Myocyte (in vitro differentiated cells): ENCODE data around the gene TEX14. TPM values are rescaled to one million over a fixed set of nuclear protein-coding genes. Genes with fewer than 3 reads are reported as not detected.
A peak's percentile ranks its signal among the peaks of the same experiment; 100 is the strongest.

Source experiments
- DNase-seq: peaks from one replicate; pipeline ENCODE4 v3.0.0-alpha.2; 2012; ENCODE audit warnings: low read depth
- total RNA-seq: library from RNA; depleted of rRNA; stranded (reverse); fragments of >200 nt; gene quantifications from 2 replicates; pipeline ENCODE4 v1.2.3, GENCODE V29; 2014

The TEX14 gene
- total RNA-seq, 1 donor from 2014 or later = 0.48 TPM

- DNase-seq = no peak
Observed at GRCh38 chr17:58530655-58531054, 161.2 kb downstream of the TEX14 start.

DNA sequence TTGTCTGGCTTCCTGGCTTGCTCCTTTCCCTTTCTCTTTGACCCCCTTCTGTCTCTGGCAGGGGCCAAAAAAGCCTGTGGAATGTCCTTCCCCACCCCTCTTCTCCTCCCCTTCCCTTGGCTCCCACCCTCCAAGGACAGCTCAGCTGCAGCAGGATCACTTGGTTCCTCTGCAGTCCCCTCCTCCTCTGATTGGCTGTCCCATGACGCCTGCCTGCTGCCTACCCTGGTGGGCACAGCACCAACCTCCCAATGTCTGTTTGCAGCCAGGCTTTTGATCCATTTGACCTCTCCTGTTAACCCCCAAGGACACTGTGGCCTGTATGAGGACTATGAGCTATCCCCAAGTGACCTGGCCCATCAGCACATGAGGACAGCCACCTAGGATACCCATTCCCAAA, 162.6 kb downstream of the TEX14 start:
- DNase-seq = no peak

GRCh38 chr17:58528443-58528842, 163.4 kb downstream of the TEX14 start:
- DNase-seq = no peak

DNA sequence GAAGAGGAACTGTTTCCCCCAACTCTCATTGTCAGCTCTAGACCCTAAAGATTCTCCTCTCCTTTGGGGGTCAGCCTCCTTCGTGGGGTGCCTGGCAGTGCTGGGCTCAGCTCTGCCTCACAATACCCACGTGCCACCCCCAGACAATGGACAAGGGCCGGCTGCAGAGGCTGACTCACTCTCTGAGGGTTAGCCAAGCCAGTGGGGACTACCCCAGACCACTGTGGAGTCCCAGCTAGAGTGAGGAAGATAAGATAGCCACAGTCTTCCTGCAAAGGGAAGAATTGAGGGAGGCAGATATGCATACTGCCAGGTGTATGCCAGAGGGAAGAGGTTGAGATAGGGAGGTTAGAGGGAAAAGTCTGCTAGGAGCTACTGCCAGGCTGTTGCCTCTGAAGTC, 163.9 kb downstream of the TEX14 start:
- DNase-seq = peak; percentile 69

GRCh38 chr17:58527306-58527705, 164.5 kb downstream of the TEX14 start:
- DNase-seq = no peak

DNA sequence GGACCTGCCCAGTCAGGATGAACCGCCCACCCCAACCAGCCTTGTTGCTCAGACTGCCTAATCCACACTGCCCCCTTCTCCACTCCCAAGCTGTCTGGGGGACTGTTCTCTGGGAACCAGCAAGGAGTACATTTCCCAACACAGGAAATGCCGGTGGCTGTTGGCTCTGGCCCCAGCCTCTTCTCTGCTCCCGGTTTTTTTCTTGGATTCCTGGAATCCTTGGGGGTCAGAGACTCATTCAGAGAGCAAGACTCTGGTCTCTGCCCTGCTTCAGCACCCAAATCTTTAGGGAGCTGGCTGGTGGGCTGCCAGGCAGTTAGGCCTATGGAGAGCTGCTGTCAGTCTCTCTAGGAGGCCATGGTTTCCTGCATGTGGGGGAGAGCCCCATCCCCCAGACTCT, 166.6 kb downstream of the TEX14 start:
- DNase-seq = peak; percentile 51

GRCh38 chr17:58521680-58522079, 170.2 kb downstream of the TEX14 start:
- DNase-seq = no peak

GRCh38 chr17:58520843-58521430, 170.9 kb downstream of the TEX14 start:
- peak; percentile 37 for DNase-seq

DNA sequence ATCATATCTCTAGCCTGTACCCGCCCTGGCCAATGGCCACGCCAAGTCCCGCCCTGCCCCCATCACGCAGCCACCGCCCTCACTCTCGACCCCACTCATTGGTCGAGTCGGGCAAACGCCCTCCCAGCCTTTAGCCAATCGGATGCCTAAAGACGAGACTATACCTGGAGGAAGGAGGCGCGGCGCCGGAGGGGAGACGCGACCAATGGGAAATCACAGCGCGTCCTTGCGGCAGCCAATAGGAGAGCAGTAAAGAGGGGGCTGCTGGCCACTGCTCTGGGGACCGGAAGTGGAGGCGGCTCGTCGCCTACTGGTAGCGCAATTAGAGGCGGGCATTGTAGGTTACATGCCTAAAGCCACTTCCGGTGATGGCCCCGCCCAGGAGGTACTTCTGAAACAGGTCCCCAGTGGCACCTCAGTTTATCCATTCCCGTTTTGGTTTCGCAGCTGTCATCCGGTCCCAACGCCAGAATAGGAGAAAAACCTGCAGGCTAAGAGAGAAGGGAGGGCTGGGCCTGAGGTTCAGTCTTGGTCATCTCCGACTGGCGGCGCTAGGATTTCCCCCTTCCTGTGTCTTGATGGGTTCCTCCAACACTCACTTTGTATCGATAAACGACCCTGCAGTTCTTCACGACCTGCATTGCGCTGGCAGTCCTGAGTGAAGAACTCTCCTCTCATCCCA, 173.8 kb downstream of the TEX14 start:
- peak; percentile 100 for DNase-seq

DNA sequence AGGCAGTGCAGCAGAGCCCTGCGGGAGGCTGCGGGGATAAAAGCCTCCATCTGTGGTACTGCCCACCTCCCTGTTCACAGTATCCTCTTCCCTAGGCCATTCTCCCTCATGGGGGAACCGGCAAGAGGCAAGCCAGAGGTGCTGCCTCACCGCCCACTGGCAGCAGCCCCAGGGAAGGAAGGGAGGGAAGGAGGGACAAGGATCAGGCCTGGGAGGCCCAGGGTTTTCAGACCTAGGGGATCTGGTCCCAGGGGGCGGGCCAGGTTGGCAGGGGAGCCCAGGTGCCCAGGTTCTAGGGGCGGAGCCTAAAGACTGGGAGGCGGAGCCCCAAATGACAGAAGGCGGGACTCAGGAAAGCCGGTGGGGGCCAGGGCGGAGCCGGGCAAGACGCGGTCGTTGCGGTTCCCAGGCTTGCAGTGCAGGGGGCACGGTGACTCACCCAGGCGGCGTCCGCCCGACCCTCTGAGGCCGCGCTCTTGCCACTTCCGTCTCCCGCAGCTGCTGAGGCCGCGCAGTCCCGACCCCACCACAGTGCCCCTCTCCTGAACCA, 174.4 kb downstream of the TEX14 start:
- no peak for DNase-seq

DNA sequence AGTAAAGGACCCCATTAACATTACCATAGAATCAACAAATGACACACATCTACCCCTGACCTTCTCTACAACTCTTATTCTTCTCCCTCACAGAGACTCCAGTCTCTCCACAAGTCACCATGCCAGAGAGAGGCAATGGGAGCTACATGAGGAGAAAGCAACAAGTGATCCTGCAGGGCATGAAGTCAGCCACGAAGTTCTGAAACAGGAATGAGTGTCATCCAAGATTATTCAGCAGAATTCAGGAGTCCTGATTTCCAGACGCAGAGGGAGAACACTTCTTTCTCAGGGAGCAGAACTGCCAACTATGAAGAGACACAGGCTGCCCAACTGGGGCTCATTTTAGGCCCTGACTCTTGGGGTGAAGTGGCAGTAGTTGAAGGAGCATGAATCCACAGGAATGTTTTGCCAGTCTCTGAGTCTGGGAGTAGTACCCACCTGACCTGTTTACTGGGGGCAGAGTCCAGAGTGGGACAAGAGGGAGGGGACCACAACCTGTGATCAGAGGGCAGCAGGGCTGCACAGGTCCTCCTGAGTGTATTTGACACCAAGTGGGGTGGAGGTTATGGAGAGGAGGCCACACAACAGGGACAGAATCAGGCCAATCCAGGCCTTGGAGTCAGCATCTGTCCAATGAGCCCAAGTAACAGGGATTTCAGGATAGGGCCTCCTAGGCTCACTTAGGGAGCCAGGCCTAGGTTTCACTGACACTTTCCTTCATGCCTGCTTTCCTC, 175.0 kb downstream of the TEX14 start:
- peak; percentile 12 for DNase-seq

DNA sequence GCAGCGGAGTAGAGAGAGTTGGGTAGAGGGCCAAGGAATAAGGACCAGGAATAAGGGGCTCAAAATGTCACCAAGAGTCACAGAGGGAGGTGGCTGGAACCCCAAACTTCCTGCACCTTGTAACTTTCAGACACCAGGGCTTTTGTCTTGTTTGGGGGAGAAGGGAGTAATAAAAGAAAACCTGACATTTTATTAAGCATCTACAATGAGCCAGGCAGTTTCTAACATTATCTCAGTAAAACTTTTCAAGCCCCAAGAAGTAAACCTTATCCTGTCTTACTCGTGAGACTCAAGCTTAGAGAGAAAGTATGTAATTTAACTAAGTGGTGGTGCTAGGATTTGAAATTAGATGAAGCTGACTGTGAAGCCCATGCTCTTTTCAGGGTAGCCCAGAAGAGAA, 176.6 kb downstream of the TEX14 start:
- DNase-seq = no peak

DNA sequence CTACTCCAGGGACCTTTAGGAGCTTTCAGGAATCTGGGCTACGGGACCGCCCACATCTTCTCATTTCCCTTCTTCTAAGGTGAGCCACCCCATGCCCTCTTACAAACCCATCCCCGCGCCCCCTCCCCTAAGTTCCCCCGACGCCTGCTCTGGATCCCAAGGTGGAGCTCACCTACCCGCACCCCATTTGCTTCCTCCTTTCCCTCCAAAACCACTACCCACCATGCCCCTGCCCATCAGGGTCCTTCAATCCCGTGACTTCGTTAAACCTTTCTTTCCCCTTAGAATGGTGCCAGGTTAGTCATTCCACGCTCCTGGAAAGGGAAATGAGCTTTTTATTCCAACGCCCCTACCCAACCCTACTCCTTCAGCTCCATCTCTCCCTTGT, 177.1 kb downstream of the TEX14 start:
- no peak for DNase-seq

DNA sequence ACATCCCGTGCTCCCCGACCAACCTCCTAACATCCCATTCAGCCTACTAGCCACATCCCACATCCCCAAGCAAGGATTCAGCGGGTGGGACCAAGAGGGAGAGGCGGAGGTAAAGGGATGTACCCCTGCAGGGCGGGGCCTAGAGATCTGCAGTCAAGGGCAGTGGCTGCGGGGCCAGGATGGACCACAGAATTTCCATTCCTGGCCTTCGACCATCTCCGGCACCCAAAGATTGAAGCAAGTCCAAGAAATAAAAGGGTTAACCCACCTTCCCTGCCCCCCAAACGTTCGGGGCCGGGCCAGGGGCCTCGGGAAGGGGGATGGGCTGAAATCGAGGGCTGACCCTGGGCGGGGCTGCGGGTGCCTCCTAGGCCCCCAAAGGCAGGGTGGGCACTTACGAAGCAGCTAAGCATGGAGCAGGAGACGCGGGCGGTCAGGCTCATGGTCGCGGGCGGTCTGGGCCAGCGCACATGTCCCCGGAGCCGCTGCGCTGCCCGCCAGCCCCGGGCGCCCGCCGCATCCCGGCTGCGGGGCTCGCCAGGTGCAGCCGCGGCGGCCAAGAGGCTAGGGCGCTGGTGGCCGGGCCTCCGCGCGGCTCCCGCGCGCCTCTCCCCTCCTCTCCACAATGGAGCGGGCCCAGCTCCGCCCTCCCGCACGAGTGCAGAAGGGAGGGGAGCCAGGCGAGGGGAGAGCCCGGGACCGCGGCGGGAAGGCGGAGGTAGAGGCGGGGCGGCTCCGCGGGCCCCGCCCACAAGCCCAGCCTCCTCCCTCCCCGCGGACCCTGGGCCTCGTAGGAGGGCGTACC, 177.7 kb downstream of the TEX14 start, which contains the start of gene MTMR4:
TSS of gene MTMR4 (minus strand) at position 674 of the 805 bp plus-strand sequence. CDS start at position 443, 231 bp downstream.
- peak; percentile 78 for DNase-seq

DNA sequence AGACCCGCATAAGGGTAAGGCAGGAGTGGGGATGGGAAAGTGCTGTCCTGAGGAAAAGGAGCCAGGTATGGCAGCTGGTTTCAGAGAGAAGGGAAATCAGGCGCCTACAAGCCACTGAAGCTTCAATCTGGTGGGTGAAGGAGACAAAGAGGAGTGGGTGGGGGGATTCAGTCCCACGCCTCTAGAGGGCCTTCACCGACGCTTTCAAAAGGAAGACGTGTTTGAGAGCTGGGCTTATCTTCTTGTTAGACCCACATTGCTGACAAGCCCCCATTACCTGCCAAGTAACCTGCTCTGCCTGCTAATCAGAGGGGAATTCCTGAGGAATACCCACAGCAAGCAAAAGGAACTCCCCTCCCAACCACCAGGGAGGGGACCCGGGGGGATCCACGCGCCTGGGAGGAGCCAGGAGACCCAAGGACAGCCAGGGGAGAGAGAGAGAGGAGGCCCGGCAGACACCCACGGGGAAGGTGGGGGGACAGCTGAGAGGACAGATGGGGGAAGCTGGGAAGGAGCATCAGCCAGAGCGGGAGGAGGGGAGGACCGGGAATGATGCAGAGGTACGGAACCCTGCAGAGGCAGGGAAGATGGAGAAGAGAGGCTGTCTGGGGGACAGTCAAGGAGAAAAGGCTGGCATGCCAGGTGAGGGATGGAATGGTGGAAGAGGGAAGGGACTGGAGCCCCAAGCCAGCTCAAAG, 178.4 kb downstream of the TEX14 start:
- no peak for DNase-seq

DNA sequence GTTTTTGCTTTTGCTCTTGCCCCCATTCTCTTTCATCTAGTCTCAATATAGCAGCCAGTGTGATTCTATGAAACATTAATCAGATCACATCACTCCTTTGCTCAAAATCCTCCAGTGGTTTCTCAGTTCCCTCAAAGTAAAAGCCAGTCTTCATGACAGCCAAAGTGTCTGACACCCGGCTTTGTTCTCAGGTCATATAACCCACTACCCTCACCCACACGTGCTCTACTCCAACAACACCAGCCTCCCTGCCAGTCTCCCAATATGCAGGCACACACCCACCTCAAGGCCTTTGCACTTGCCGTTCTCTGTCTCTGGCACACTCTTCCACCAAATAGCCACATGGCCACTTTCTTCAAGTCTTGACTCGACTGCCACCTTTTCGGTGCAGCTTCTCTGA, 181.8 kb downstream of the TEX14 start:
- no peak for DNase-seq

DNA sequence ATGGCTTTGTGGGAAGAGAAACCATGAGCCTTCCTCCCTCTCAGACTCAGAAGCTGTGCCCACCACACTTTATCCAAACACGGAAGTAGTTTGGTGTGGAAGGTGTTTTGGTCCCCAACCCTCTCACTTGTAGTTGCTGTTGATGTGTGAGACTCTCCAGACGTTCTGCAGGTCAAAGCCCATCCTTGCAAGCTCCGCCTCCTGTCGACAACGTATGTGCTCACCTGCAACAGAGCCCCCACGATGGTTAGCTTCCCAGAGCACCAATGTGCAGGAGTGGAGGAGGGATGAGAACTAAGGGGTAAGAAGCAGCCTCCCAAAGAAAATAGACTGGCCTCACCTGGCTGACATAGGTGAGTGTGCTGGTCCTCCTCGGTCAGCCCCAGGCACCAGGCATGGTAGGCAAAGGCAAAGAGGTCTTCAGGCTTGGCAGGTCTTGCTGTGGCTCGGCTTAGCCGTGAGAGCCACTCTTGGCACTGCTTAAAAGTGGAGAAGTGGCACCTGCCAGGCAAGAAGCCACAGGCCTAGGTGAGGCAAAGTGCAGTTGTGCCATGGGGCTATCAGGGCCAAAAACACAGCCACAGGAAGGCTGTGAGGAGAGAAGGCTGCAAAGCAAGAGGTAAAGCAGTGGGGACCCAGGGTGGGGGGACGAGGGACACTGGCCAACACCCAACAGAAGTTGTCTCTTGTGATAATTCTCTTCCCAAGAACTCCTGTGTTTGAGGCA, 183.3 kb downstream of the TEX14 start:
- DNase-seq = no peak

- no peak for DNase-seq
Observed at GRCh38 chr17:58507123-58507634, 184.7 kb downstream of the TEX14 start.
